HepG2 (cell line): ENCODE data around the gene UROS.

Experiments used
- EZH2 ChIP-seq: conservative IDR thresholded peaks from 2 replicates; pipeline ENCODE4 v1.6.1; 2012; ENCODE audit warnings: mild to moderate bottlenecking, low read depth, low read length, moderate library complexity
- POLR2A ChIP-seq, 2 experiments: IDR thresholded peaks; 2 replicates each; pipeline ENCODE4 v1.6.1; 2011; ENCODE audit warnings: low read depth in 2 of 2, low read length in 2 of 2, mild to moderate bottlenecking in 1 of 2, moderate library complexity in 1 of 2; ENCODE audit not compliant: insufficient read depth in 1 of 2
- SATB2 ChIP-seq: sonication (generic); formaldehyde crosslinking; IDR thresholded peaks from 2 replicates; pipeline ENCODE4 v1.5.0; 2020; ENCODE audit warnings: missing genetic modification reagents
- TF ChIP-seq, protein P1 (sequence below), 2 experiments: IDR thresholded peaks; 2 replicates each; pipeline ENCODE4 v1.6.1; 2011 to 2012; ENCODE audit warnings: low read length in 2 of 2, borderline replicate concordance in 1 of 2, low read depth in 1 of 2, mild to moderate bottlenecking in 1 of 2, moderate library complexity in 1 of 2
- TF ChIP-seq, protein P2 (sequence below): sonication (generic); formaldehyde crosslinking; IDR thresholded peaks from 2 replicates; pipeline ENCODE4 v1.5.0; 2020; ENCODE audit warnings: mild to moderate bottlenecking, missing genetic modification reagents, moderate library complexity

DNA sequence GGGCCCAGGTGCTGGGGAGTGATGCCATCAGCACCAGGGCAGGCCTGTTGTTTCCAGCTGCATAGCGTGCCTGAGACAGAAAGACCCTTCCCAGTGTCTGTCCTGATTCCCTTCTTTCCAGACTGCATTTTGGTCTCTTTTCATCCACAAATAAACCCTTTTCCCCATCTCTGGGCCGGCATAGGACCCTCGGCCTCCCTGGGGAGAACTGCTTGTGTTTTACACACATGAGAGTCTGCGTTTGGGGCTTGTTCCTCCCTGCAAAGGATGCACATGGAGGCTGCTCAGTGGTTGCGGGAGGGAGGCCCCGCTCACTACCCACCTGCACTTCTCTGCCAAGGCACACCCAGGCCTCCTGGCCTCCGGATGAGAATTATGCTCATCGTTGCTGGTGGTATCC lies 41.7 kb downstream of the UROS start:
- no peak for TF ChIP-seq EZH2
- TF ChIP-seq, protein P1, sequence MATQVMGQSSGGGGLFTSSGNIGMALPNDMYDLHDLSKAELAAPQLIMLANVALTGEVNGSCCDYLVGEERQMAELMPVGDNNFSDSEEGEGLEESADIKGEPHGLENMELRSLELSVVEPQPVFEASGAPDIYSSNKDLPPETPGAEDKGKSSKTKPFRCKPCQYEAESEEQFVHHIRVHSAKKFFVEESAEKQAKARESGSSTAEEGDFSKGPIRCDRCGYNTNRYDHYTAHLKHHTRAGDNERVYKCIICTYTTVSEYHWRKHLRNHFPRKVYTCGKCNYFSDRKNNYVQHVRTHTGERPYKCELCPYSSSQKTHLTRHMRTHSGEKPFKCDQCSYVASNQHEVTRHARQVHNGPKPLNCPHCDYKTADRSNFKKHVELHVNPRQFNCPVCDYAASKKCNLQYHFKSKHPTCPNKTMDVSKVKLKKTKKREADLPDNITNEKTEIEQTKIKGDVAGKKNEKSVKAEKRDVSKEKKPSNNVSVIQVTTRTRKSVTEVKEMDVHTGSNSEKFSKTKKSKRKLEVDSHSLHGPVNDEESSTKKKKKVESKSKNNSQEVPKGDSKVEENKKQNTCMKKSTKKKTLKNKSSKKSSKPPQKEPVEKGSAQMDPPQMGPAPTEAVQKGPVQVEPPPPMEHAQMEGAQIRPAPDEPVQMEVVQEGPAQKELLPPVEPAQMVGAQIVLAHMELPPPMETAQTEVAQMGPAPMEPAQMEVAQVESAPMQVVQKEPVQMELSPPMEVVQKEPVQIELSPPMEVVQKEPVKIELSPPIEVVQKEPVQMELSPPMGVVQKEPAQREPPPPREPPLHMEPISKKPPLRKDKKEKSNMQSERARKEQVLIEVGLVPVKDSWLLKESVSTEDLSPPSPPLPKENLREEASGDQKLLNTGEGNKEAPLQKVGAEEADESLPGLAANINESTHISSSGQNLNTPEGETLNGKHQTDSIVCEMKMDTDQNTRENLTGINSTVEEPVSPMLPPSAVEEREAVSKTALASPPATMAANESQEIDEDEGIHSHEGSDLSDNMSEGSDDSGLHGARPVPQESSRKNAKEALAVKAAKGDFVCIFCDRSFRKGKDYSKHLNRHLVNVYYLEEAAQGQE (IDR thresholded peaks at IDR 0.05; ENCODE audit: borderline replicate concordance in 1 of 2, low read depth in 1 of 2, low read length in 2 of 2), result no peak
- TF ChIP-seq SATB2 (CRISPR knock-in tag), result no peak
- TF ChIP-seq, protein P2, sequence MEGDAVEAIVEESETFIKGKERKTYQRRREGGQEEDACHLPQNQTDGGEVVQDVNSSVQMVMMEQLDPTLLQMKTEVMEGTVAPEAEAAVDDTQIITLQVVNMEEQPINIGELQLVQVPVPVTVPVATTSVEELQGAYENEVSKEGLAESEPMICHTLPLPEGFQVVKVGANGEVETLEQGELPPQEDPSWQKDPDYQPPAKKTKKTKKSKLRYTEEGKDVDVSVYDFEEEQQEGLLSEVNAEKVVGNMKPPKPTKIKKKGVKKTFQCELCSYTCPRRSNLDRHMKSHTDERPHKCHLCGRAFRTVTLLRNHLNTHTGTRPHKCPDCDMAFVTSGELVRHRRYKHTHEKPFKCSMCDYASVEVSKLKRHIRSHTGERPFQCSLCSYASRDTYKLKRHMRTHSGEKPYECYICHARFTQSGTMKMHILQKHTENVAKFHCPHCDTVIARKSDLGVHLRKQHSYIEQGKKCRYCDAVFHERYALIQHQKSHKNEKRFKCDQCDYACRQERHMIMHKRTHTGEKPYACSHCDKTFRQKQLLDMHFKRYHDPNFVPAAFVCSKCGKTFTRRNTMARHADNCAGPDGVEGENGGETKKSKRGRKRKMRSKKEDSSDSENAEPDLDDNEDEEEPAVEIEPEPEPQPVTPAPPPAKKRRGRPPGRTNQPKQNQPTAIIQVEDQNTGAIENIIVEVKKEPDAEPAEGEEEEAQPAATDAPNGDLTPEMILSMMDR, result no peak
- TF ChIP-seq POLR2A (IDR thresholded peaks at IDR 0.05; ENCODE audit: insufficient read depth in 1 of 2, low read depth in 2 of 2, low read length in 2 of 2), result no peak
